NCI-H69 (cell line): Measurements from ENCODE around the gene TOX2.
A peak's percentile ranks its signal among the peaks of the same experiment; 100 is the strongest.

ENCODE experiments used
- DNase-seq: peaks from one replicate; lab custom pipeline; 2025; lab: John Stamatoyannopoulos, UW

The TOX2 gene

DNA sequence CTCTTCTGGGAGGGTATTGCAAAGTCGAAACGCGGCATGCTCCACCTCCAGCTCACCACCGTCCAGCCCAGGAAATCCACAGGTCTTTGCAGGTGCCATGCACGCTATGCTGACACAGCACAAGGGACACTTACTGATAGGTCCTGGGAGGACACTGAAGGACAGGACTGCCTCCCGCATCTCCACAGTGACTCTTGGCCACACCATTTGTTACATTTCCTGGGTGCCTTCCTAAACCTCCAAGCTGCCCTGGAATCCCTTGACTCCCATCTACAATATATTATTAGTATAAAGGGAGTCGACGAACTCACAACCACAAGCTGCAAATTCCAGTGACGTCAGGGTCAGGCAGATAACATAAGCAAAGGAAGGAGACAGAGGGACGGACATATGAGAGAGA is 165.4 kb downstream of the TOX2 start:
- no peak for DNase-seq

DNA sequence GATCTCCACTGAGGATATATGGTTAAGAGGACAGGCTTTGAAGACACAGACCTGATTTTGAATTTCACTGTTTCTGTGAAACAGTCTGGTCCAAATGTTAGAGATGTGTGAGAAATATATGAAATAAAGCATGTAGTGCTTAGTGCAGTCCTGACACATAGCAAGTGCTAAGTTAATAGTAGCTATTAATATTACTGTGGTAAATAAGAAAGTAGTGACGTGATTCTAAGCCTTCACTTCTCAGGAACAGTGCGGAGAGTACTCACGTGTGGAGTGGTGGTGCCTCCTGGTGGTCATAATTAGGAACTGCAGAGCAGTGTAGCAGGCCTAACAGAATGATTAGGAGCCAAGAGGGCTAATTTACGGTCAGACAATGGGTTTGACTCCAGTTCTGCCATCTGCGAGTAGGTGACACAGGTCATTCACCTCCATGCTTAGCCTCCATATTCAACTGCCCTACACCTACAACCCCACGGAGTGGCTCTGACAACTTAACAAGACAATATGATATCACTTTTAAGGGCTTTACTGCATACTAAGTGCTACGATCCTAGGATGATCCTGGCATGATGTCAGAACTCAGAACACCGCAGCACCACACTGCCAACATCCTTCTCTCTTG is 166.1 kb downstream of the TOX2 start:
- DNase-seq: peak; percentile 50

DNA sequence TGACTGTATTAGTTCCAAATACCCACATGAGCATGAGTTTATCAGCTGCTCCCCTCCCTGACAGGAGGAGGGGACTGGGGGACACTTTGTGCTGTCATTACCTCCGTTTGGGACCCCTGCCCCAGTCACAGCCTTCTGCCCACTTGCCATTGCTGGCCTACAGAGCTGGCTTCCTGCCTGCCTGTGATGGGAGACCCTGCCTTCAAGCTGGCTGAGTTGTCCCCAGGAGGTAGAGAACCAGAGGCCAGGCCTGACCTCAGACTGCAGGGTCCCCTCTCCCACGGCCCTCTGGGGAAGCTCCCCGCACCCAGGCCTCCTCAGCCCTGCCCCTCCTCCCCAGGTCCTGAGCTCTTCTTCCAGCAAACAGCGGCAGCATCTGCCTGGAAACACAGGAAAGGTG is 166.8 kb downstream of the TOX2 start:
- no peak for DNase-seq

DNA sequence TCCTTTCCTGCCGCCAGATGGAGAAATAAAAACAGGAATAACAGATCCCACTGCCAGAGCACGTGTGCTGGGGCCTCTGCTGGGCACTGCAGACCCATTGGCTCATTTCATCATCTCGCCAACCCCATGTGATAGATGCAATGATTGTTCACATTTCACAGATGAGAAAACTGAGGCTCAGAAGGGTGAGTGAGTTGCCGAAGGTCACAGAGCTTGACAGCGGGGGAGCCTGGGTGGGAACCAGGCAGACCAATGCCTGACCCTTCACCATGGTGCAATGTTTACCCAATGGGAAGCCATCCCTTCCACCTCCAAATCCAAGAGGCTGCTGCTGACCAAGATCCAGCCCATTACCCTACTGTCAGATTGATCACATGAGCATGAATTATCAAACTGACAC is 167.2 kb downstream of the TOX2 start:
- DNase-seq: no peak

DNA sequence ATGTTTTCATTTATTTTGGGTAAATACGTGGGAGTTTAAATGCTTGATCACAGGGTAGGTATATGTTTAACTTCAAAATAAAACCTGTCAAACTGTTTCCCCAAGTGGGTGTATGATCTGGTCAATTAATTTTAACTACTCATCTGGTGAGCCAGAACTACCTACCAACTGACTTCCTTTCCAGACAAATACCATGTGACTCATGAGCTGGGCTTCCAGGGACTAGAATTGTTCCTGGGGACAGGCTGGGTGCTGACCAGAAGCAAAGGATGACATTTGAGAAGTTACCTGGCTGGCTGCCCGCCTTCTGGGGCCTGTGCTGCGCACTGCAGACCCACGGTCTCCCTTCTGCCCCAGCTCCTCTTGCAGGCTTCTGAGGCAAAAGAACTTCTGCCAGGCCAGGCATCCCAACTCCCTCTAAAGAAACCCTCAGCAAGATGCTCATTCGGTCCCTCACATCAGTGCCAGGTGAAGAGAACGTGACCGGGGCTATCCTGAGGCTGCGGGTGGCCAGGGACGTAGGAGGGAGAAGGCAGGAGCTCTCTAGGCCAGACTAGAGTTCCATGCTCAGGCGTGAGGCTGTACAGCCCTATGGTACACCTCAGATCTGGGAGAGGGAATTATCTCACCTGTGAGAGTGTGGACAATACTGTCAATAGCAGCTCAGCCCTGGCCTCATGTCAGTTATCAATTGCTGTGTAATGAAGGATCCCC is 168.7 kb downstream of the TOX2 start:
- peak; percentile 11 for DNase-seq

DNA sequence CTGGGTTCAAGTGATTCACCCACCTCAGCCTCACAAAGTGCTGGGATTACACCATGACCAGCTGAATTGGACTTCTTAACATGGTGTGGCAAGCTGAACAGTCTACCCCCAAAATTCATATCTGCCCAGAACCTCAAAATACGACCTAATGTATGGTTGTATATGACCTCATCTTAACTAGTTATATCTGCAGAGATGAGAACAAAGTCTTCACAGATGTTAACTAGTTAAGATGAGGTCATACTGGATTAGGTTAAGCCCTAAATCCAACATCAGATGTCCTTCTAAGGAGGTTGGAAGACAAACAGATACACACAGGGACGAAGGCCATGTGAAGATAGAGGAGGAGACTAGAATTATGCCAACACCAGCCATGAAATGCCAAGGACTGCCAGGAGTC is 169.8 kb downstream of the TOX2 start:
- DNase-seq: no peak

DNA sequence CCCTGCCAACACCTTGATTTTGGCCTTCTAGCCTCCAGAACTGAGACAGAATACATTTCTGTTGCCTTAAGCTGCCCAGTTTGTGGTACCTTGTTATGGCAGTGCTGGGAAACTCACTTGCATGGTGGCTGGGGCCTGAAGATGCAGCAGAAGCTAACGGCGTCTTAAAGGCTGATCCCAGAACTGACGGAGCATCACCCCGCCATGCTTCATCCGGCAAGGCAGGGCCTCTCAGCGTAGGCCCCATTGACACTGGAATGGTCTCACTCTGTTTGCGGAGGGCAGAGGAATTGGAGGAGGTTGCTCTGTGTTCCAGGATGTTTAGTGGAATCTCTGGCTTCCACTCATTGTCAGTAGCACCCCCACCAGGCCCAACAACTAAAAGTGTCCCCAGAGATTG is 170.2 kb downstream of the TOX2 start:
- DNase-seq: no peak

DNA sequence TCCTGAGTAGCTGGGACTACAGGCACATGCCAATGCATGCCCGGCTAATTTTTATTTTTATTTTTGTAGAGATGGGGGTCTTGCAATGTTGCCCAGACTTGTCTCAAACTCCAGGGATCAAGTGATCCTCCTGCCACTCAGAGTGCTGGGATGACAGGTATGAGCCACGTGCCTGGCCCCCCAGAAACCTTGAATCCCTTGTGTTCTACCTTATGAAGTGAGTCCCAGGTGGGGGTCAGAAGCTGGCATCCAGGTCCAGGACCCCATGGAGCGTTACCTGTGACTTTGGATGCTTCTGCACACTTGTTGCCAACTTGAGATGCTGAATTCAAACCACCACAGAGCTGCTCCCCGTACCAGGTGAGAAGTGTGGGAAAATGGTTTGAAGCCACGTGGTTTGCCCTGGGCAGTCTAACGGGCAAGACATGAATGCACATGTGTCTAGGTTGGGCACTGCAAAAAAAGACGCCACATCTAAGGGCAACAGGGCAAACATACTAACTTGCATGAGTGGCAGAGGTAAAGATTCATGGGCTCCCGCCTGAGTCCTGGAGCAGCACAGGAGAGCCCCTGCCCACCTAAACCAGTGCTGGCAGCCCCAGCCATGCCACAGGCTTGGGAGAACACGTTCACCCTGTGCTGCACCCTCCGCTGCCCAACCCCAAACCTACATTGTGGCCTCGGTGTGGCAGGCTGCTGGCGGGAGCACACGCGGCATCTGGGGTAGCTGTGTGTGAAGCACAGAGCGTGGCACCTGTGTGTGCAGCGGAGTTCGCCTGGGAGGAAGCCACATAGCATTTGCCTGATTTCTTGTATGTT is 171.2 kb downstream of the TOX2 start:
- DNase-seq: no peak

DNA sequence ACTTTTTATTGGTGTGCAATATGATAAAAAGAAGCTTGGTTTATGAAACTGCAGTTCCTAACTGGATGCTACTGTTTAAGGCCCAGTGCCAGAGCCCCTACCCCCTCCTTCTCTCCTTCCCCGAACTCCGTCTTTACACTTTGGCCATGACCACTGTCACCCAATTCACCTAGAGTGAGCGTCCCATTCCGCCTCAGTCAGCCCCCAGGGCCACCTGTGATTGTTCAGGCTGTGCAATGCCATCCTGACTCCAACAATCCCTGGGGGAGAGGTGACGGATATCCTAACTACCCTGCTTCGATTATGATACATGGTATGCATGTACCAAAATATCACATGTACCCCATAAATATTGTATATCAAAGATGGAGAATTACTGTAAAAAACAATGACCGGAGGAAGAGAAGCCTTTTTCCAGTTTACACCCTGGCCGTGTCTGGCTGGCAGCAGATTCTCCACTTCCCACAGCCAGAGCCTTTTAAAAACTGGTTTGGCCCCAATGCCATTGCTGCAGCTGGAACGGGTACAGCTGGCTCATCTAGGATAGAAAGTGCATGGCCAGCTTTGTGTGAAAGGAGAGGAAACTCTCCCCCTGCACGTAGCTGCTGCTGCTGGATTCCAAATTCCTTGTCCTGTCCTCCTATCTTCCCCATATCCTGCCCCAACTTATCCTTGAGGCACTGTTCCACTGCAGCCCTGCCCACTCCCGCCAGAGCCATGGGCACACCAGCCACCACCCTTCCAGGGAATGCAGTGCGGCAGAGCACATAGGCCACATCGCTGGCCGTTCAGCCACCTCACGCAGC is 172.6 kb downstream of the TOX2 start:
- DNase-seq: no peak

DNA sequence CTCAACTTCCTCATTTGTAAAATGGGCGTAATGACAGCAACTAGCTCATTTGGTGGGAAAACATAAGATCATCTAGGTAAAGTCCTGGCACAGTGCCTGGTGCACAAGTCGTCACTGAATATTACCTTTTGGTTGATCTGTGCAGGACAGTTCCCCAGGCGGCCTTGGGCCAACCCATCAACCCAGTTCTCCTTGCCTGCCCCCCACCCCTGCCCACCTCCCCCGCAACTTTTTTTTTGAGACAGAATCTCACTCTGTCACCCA is 173.1 kb downstream of the TOX2 start:
- DNase-seq: no peak

DNA sequence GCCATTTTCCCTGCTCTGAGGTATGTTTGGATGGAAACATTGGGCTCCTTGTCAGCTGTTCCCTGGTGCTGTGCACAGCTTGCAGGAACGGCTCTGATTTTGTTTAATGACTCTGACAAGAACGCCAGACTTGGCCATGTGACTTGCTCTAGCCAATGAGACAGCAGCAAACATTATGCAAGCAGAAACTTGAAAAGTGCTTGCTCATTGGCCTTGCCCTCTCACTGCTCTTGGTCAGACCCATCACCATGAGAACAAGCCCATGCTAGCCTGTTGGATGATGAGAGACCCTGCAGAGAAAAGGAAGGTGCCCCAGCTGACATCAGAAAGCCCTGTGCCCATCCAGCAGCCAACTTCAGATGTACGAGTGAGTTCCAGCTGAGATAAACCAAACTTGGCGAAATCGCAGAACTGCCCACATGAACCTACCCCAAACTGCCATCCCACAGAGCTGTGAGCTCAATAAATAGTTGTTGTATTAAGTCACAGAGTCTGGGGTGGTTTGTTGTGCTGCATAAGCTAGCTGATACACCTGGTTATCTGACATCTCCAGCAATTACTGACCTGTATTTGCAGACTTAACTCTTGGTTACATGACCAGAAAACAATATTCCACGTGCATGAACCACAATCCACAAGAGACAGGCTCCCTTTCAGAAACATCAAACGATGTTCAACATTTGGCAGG is 175.5 kb downstream of the TOX2 start:
- no peak for DNase-seq

DNA sequence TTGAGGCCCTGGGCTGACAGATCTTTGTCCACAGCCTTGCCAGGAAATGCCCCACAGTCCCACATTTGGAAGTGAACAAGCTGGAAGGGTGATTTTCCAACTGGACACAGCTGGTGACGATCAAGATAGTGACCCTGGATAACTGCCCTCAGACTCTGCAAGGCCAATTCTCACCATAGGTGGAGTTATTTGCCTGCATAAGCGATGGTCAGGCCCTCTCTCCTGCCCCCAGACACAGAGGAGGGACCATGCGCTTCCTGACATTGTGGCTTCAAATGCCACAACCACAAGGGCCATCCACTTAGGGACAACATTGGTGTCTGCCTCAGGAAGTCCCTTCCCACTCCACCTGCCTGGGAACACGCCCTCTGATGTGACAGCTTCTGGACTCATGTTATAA is 176.4 kb downstream of the TOX2 start:
- no peak for DNase-seq

DNA sequence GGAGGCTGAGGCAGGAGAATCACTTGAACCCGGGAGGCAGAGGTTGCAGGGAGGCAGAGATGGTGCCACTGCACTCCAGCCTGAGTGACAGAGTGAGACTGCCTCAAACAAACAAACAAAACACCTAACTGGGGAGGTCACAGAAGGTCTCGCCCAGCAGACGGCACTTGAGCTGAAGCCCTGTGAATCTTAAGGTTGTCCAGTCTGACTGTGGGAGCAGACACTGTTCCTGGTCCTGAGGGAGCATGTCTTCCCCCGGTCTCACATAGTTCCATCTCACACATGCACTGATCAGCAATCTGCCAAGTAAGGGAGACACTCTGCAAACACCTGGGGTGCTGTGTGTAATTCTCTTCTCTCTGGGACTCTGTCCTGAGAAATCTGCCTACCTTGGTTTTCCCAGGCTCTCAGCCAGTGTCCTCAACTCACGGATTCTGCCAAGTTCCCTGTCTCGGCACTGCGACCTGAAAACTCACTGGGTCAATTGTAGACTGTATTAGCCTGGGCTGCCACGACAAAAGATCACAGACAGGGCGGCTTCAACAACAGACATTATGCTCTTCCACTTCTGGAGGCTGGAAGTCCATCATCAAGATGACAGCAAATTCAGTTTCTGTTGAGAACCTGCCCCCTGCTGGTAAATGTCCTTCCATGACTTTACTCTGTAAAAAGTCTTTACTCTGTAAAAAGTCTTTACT is 178.0 kb downstream of the TOX2 start:
- DNase-seq: no peak

DNA sequence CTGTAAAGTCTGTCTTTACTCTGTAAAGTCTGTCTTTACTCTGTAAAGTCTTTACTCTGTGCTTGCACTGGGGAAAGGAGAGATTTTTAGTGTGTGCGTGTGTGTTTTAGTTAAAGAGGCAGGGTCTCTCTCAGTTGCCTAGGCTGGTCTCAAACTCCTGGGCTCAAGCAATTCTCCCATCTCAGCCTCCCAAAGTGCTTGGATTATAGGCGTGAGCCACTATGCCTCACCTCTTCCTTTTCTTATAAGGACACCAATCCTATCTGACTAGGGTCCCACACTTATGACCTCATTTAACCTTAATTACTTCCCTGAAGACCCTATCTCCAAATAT is 178.6 kb downstream of the TOX2 start:
- no peak for DNase-seq

DNA sequence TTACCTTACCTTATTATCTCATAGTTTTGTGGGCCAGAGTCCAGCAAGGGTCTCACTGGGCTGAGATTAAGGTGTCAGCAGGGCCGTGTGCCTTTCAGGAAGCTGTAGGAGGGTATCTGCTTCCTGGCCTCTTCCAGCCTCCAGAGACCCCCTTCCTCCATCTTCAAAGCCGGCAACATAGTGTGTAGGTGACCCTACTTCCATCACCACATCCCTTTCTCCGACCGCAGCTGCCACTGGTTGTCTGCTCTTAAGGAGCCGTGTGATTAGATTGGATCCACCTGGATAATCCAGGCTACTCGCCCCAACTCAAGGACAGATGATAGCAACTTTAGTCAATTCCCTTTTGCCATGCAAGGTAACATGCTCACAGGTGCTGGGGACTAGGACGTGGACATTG is 181.2 kb downstream of the TOX2 start:
- DNase-seq: no peak

DNA sequence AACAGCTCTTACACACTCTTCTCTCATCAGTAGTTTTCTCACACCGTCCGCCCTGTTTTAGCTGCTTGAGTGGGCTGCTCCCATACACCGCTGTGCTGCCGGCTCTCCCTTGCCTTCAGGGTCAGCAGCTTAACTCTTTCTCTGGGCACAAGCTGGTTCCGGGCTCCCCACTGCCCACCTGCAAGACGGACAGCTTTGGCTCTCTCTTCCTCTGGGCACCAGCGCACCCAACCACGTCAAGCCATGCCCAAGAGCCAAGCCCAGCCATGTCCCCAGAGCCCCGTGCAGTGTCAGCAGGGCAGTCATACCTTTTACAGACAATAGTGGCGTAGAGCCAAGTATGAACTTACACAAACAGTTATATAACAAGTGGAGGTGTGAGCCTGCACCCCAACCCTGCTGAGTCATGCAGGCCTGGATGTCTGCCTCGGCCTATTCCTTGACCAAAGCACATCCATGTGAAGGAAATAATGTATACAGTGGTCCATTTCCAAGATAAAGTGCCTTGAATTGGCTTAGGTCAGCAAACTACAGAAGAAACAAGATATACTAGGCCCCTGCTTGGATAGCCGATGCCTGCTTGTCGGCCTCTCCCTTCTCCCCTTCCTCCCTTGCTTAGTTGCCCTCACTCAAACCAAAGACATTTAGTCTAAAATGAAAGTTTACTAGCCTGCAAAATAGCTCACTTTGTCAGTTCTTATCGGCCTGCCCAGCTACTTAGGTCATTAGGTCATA is 183.0 kb downstream of the TOX2 start:
- no peak for DNase-seq

DNA sequence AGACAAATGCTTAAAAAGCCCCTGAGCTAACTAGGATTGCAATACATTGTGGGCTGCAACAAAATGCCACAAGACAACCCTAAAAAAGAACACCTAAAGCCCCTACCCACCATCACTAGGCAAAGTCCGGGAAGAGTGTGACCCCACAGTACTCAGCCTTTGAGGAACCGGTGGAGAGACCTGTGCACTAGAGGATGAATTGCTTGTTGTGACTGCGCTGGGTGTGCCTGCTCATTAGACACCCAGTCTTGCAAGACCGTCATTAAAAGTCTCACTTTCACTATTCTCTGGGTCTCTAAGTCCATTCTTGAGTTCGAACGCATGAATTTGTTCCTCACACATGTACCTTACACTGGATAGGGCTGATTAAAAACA is 183.6 kb downstream of the TOX2 start:
- DNase-seq: no peak

DNA sequence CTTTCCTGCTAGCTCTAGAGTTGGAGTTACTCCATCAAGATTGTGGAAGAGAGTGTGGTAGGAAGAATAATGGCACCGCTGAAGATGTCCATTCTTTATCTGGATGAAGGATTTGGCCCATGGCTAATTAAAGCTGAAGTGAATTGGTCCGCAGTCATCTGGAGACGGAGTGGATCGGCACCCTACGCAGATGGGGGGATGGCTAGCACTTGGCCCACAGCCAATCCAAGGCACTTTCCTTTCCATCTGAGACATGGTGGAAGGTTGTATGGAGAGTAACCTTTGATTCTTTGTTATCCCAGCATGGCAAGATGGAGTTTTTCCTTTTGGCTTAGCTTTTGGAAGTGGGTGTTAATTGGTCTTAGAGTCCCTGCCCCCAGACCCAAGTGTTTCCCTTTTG is 184.0 kb downstream of the TOX2 start:
- DNase-seq: no peak

DNA sequence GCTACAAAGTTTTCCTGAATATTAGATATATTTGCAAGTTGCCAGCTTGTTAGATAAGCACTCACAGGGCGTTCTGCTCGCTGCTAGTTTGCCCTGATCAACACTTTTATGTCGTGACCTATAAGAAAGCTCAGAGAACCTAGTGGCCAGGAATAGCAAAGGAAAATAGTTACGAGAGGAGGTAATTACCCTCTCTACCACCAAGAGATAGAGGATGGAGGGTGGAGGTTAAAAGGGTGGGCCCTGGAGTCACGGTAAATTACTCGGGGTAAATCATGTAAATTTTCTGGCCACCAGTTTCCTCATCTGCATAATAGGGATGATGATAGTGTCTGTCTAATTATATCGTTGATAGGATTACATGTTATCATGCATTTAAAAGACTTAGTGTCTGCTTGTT is 185.2 kb downstream of the TOX2 start:
- DNase-seq: no peak

DNA sequence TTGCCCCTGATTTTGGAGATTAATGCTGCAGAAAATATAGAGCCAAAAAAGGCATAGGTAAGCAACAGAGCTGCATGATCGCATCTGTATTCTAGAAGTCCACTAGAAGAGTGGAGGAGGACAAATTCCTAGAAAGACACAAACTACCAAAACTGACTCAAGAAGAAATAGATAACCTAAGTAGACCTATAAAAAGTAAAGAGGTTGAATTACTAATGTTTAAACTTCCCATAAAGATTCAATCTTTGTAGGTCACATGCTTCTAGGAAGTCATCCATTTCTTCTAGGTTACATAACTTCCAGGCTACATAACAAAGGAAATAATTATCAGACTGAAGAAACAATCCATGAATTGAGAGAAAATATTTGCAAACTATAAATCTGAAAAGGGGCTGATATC is 187.9 kb downstream of the TOX2 start:
- DNase-seq: no peak
